Tibial artery (tissue), 4 donors: ENCODE data around the gene DYDC2.

Experiments
- DNase-seq, 2 donors: peaks; one replicate each; pipeline ENCODE4 v3.0.0-alpha.2; 2019
- H3K27ac ChIP-seq, 2 donors: fragments of 200-600 bp; sonication (generic) in 1 of 2; 1 replicate in 1 of 2; 2 replicates in 1 of 2; pipeline ENCODE4 v1.5.1; 2018 to 2019; ENCODE audit warnings: mild to moderate bottlenecking in 1 of 2
- H3K27me3 ChIP-seq, 2 donors: fragments of 200-600 bp; sonication (generic) in 1 of 2; one replicate each; pipeline versions ENCODE4 v1.5.1 to v1.6.0; 2016 to 2019
- H3K36me3 ChIP-seq, 3 donors: fragments of 200-600 bp; sonication (generic) in 2 of 3; one replicate each; pipeline ENCODE4 v1.5.1; 2016 to 2019; ENCODE audit warnings: mild to moderate bottlenecking in 2 of 3
- H3K4me1 ChIP-seq, 4 donors: fragments of 200-600 bp; sonication (generic) in 2 of 4; 1 replicate in 3 of 4; 2 replicates in 1 of 4; pipeline ENCODE4 v1.5.1; 2016 to 2019
- H3K4me3 ChIP-seq, 2 donors: fragments of 200-600 bp; sonication (generic) in 1 of 2; 1 replicate in 1 of 2; 2 replicates in 1 of 2; pipeline ENCODE4 v1.5.1; 2018 to 2019; ENCODE audit warnings: mild to moderate bottlenecking in 2 of 2
- H3K9me3 ChIP-seq, 3 donors: fragments of 200-600 bp; sonication (generic) in 1 of 3; one replicate each; pipeline ENCODE4 v1.5.1; 2016 to 2019
- intact Hi-C: fragments of 100-400 bp; cut with DNase I; formaldehyde crosslinking; loops from one replicate; pipeline ENCODE4 v1.15.0; 2023; ENCODE audit warnings: low total_unique reads
- TF ChIP-seq, protein P1 (sequence below), 2 experiments: fragments of 200-600 bp in 1 of 2; fragments of 450-650 bp in 1 of 2; IDR thresholded peaks; one replicate each; pipeline ENCODE4 v1.5.1; 2017 to 2019; ENCODE audit warnings: antibody characterized with exemption in 2 of 2, mild to moderate bottlenecking in 1 of 2, moderate library complexity in 1 of 2

DYDC2 gene

GRCh38 chr10:80411681-80412220 is 55.2 kb downstream of the DYDC2 start:
- no peak overlapping the region for H3K27ac ChIP-seq
- TF ChIP-seq, protein P1, sequence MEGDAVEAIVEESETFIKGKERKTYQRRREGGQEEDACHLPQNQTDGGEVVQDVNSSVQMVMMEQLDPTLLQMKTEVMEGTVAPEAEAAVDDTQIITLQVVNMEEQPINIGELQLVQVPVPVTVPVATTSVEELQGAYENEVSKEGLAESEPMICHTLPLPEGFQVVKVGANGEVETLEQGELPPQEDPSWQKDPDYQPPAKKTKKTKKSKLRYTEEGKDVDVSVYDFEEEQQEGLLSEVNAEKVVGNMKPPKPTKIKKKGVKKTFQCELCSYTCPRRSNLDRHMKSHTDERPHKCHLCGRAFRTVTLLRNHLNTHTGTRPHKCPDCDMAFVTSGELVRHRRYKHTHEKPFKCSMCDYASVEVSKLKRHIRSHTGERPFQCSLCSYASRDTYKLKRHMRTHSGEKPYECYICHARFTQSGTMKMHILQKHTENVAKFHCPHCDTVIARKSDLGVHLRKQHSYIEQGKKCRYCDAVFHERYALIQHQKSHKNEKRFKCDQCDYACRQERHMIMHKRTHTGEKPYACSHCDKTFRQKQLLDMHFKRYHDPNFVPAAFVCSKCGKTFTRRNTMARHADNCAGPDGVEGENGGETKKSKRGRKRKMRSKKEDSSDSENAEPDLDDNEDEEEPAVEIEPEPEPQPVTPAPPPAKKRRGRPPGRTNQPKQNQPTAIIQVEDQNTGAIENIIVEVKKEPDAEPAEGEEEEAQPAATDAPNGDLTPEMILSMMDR (IDR thresholded peaks at IDR 0.05) = no peak
- peaks cover 0 to 31% of the 10 kb centered on the region in 2 donors for H3K27me3 ChIP-seq
- intact Hi-C loops = no loop called here
- no peaks in the 10 kb centered on the region for H3K9me3 ChIP-seq
- H3K4me3 ChIP-seq = no peak overlapping the region
- no peaks in the 10 kb centered on the region for H3K36me3 ChIP-seq
- DNase-seq = no peak
- peaks cover 0 to 23% (median 12%) of the 10 kb centered on the region in 4 donors for H3K4me1 ChIP-seq

- TF ChIP-seq, protein P1 (IDR thresholded peaks at IDR 0.05) = no peak
- intact Hi-C loops = no loop called here
- Histone ChIP-seq H3K27ac (no peak overlapping the region), H3K27me3 (peaks cover 0 to 26% of the 10 kb centered on the region in 2 donors), H3K4me3 (no peak overlapping the region), H3K4me1 (peaks cover 0 to 23% (median 12%) of the 10 kb centered on the region in 4 donors), H3K9me3 (no peaks in the 10 kb centered on the region), H3K36me3 (no peaks in the 10 kb centered on the region)
- no peak for DNase-seq
Measured at GRCh38 chr10:80412486-80412885, 55.9 kb downstream of the DYDC2 start.

- Histone ChIP-seq H3K9me3 (no peaks in the 10 kb centered on the region), H3K4me1 (peaks cover 0 to 19% (median 6%) of the 10 kb centered on the region in 4 donors), H3K4me3 (no peak overlapping the region), H3K36me3 (no peaks in the 10 kb centered on the region), H3K27me3 (peaks cover 0 to 18% of the 10 kb centered on the region in 2 donors), H3K27ac (no peak overlapping the region)
- TF ChIP-seq, protein P1 (IDR thresholded peaks at IDR 0.05) = no peak
- intact Hi-C loops = no loop called here
- DNase-seq = no peak
Measured at GRCh38 chr10:80413271-80413996, 56.9 kb downstream of the DYDC2 start.

GRCh38 chr10:80414142-80414895 is 57.7 kb downstream of the DYDC2 start:
- Histone ChIP-seq H3K36me3 (no peaks in the 10 kb centered on the region), H3K27me3 (peaks cover 0 to 10% of the 10 kb centered on the region in 2 donors), H3K9me3 (no peaks in the 10 kb centered on the region), H3K4me3 (no peak overlapping the region), H3K27ac (no peak overlapping the region), H3K4me1 (peaks cover 0 to 13% (median 0%) of the 10 kb centered on the region in 4 donors)
- TF ChIP-seq, protein P1 (IDR thresholded peaks at IDR 0.05) = no peak
- DNase-seq = no peak
- intact Hi-C loops = no loop called here

DNA sequence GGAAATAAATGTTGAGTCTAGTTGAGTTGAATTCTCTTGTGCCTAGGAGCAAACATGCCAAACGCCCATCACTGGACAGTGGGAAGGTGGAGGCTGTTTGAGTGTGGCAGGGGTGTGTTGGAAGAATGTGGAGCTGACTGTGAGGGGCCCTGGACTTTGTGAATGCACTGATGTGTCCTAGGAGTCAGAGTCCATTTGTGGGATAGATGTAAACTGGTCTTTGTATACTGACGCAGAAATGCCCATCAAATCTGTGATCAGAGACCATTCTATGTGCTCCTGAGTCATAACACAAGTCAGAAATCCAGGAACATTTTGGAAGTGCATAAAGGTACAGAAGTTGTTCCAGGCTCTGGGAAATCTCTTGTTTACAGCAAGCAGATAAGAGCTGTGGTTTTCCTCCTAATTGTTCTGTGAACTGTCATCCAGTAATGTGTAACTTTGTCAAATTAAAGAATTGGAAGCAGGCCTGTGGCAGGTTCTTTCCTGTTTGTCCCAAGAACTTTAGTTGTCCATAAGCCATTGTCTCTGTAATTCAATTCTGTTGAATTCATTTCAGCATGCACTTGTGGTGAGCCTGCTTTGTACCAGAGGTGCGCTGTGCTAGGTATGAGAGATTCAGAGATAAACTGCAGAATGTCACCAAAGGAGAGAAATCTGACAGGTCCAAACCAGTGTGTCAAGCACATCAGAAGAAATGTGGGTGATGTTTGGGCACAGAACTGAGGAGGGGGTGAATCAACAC is 59.3 kb downstream of the DYDC2 start:
- TF ChIP-seq, protein P1 (IDR thresholded peaks at IDR 0.05) = no peak
- Histone ChIP-seq H3K27ac (no peak overlapping the region), H3K4me1 (peaks cover 0 to 6% (median 0%) of the 10 kb centered on the region in 4 donors), H3K9me3 (no peaks in the 10 kb centered on the region), H3K4me3 (no peak overlapping the region), H3K27me3 (peaks cover 0 to 5% of the 10 kb centered on the region in 2 donors), H3K36me3 (no peaks in the 10 kb centered on the region)
- DNase-seq = no peak
- intact Hi-C loops = no loop called here
